GM12892 (cell line): ENCODE data around the gene CGB5.
"Not testable (repeated sequence)": the region's sequence is repeated elsewhere in the genome, so short reads cannot be mapped to it uniquely, and the experiment has no call there.

Experiments
- POLR2A ChIP-seq: IDR thresholded peaks from 2 replicates; pipeline ENCODE4 v1.6.1; 2011; ENCODE audit warnings: low read depth, low read length, control low read depth
- POLR2AphosphoS5 ChIP-seq: IDR thresholded peaks from 2 replicates; pipeline ENCODE4 v1.6.1; 2011; ENCODE audit warnings: low read depth, low read length, control low read depth
- TAF1 ChIP-seq: IDR thresholded peaks from 2 replicates; pipeline ENCODE4 v1.6.1; 2011; ENCODE audit warnings: low read depth, mild to moderate bottlenecking, control low read depth, low read length, borderline replicate concordance

- not testable (repeated sequence) for TF ChIP-seq POLR2AphosphoS5, POLR2A, TAF1
Observed at GRCh38 chr19:49025599-49025998, 18.0 kb upstream of the CGB5 start.
